Measurements from ENCODE around the gene KCNAB1. TPM values are rescaled to one million over a fixed set of nuclear protein-coding genes. Genes with fewer than 3 reads are reported as not detected.

KCNAB1 gene
- total and polyA plus RNA-seq, 2 donors (not counting 3 experiments of a cell fraction or from before 2014, with no cell fraction given), result 0.21 TPM; not detected in 1

GRCh38 chr3:156433138-156433537 is 312.8 kb downstream of the KCNAB1 start:
- dilution Hi-C loops (cut with MboI; ENCODE audit: extremely low pct_ligation_motif_present, low sequenced_read_pairs), result no loop called here
- DNase-seq (ENCODE audit: low read depth, low spot score) (peak; percentile 92), FAIRE-seq (peak; percentile 66)
- H2AFZ ChIP-seq (ENCODE audit: low read depth, low read length), result peak overlapping the region; percentile 33
- H3K27me3 ChIP-seq (ENCODE audit: control insufficient read depth in 2 of 2, insufficient read depth in 2 of 2, low read length in 2 of 2), result no peaks in the 10 kb centered on the region
- no TSS peak for BruUV-seq (replicated peaks)
- POLR2A ChIA-PET, result no interaction called here
- no peaks in the 10 kb centered on the region for H3K79me2 ChIP-seq (ENCODE audit: control insufficient read depth, insufficient read depth, low read length)
- H3K4me3 ChIP-seq (replicated peaks in 1 of 3; ENCODE audit: insufficient read depth in 1 of 3, low read depth in 1 of 3, low read length in 3 of 3), result no peak overlapping the region
- H3K9ac ChIP-seq (replicated peaks; ENCODE audit: extremely low read depth, insufficient read depth, low read length), result peak overlapping the region; percentile 1
- intact Hi-C loops (cut with micrococcal nuclease), result loop anchor here (2.0 to 5.0 kb wide), 3 partner anchors 116 to 281 kb away; no protein-coding TSS in a partner anchor
- H3K27ac ChIP-seq (ENCODE audit: insufficient read depth, low read depth, low read length), result peak overlapping the region; percentile 48
- H3K4me1 ChIP-seq (ENCODE audit: control insufficient read depth, extremely low read depth, insufficient read depth, low read length), result peaks cover 25% of the 10 kb centered on the region
- H3K4me2 ChIP-seq (ENCODE audit: insufficient read depth, low read length), result peak overlapping the region; percentile 8
- H3K9me3 ChIP-seq (replicated peaks; ENCODE audit: control insufficient read depth, insufficient read depth, low read length), result no peaks in the 10 kb centered on the region
- H3K36me3 ChIP-seq (ENCODE audit: control insufficient read depth in 2 of 2, extremely low read depth in 1 of 2, insufficient read depth in 2 of 2, low read length in 2 of 2), result no peaks in the 10 kb centered on the region
- CTCF ChIA-PET, result interaction anchor here (1.2 to 3.9 kb wide), 7 partner anchors 9 to 283 kb away, joined by 3 to 22 read pairs (median 10); no protein-coding TSS in a partner anchor
- H4K20me1 ChIP-seq (replicated peaks; ENCODE audit: control insufficient read depth, extremely low read depth, insufficient read depth, low read length), result no peaks in the 10 kb centered on the region
- H3K9me1 ChIP-seq (replicated peaks; ENCODE audit: control insufficient read depth, extremely low read depth, insufficient read depth, low read length), result no peaks in the 10 kb centered on the region
- TF ChIP-seq GATA2 (IDR thresholded peaks at IDR 0.05; ENCODE audit: insufficient read depth, insufficient read length, low read depth, low read length) (peak; percentile 81), POLR2A (IDR thresholded peaks at IDR 0.05; ENCODE audit: low read depth, low read length) (no peak), FOS (IDR thresholded peaks at IDR 0.05; ENCODE audit: borderline replicate concordance, insufficient read depth, low read length) (peak; percentile 88), JUN (IDR thresholded peaks at IDR 0.05; ENCODE audit: borderline replicate concordance, insufficient read depth, insufficient read length, low read depth) (peak; percentile 46)

GRCh38 chr3:156433910-156434309 is 313.5 kb downstream of the KCNAB1 start:
- Histone ChIP-seq H3K9ac (replicated peaks; ENCODE audit: extremely low read depth, insufficient read depth, low read length) (no peak overlapping the region), H3K9me3 (replicated peaks; ENCODE audit: control insufficient read depth, insufficient read depth, low read length) (no peaks in the 10 kb centered on the region), H2AFZ (ENCODE audit: low read depth, low read length) (no peak overlapping the region), H3K27me3 (ENCODE audit: control insufficient read depth in 2 of 2, insufficient read depth in 2 of 2, low read length in 2 of 2) (no peaks in the 10 kb centered on the region), H3K4me2 (ENCODE audit: insufficient read depth, low read length) (peak overlapping the region; percentile 8), H4K20me1 (replicated peaks; ENCODE audit: control insufficient read depth, extremely low read depth, insufficient read depth, low read length) (no peaks in the 10 kb centered on the region), H3K9me1 (replicated peaks; ENCODE audit: control insufficient read depth, extremely low read depth, insufficient read depth, low read length) (no peaks in the 10 kb centered on the region), H3K4me1 (ENCODE audit: control insufficient read depth, extremely low read depth, insufficient read depth, low read length) (peaks cover 25% of the 10 kb centered on the region), H3K79me2 (ENCODE audit: control insufficient read depth, insufficient read depth, low read length) (no peaks in the 10 kb centered on the region), H3K36me3 (ENCODE audit: control insufficient read depth in 2 of 2, extremely low read depth in 1 of 2, insufficient read depth in 2 of 2, low read length in 2 of 2) (no peaks in the 10 kb centered on the region), H3K4me3 (replicated peaks in 1 of 3; ENCODE audit: insufficient read depth in 1 of 3, low read depth in 1 of 3, low read length in 3 of 3) (no peak overlapping the region), H3K27ac (ENCODE audit: insufficient read depth, low read depth, low read length) (peak overlapping the region; percentile 48)
- ChIA-PET CTCF (interaction anchor here (0.8 to 3.9 kb wide), 5 partner anchors 9 to 283 kb away, joined by 3 to 14 read pairs (median 4); no protein-coding TSS in a partner anchor), POLR2A (no interaction called here)
- intact Hi-C loops (cut with micrococcal nuclease), result loop anchor here (2.0 to 5.0 kb wide), 3 partner anchors 117 to 282 kb away; no protein-coding TSS in a partner anchor
- TF ChIP-seq, protein P1, sequence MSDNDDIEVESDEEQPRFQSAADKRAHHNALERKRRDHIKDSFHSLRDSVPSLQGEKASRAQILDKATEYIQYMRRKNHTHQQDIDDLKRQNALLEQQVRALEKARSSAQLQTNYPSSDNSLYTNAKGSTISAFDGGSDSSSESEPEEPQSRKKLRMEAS (IDR thresholded peaks at IDR 0.05; ENCODE audit: insufficient read depth, insufficient read length), result no peak
- TF ChIP-seq MYC (IDR thresholded peaks at IDR 0.05; ENCODE audit: low read depth, low read length) (no peak), POLR2AphosphoS5 (IDR thresholded peaks at IDR 0.05; ENCODE audit: insufficient read depth, low read depth, low read length) (no peak), JUN (IDR thresholded peaks at IDR 0.05; ENCODE audit: borderline replicate concordance, insufficient read depth, insufficient read length, low read depth) (no peak), CTCF (IDR thresholded peaks at IDR 0.05; ENCODE audit: extremely low read depth in 1 of 2, insufficient read depth in 1 of 2, low read depth in 1 of 2, low read length in 2 of 2) (no peak), POLR2A (IDR thresholded peaks at IDR 0.05; ENCODE audit: low read depth, low read length) (no peak), GATA2 (IDR thresholded peaks at IDR 0.05; ENCODE audit: insufficient read depth, insufficient read length, low read depth, low read length) (no peak)
- FAIRE-seq (no peak), DNase-seq (ENCODE audit: low read depth, low spot score) (no peak)
- BruUV-seq (replicated peaks), result no TSS peak
- dilution Hi-C loops (cut with MboI; ENCODE audit: extremely low pct_ligation_motif_present, low sequenced_read_pairs), result no loop called here

All from endothelial cell of umbilical vein (primary cell).